HG02885 (cell line): ENCODE data around the gene PLD4.
"Not testable (repeated sequence)": the region's sequence is repeated elsewhere in the genome, so short reads cannot be mapped to it uniquely, and the experiment has no call there.

Experiments used
- ATAC-seq: cut with Tn5 transposase; IDR thresholded peaks from one replicate; pipeline ENCODE4 v1.9.1; 2021; ENCODE audit warnings: mild to moderate bottlenecking; ENCODE audit not compliant: unreplicated experiment, poor library complexity

The PLD4 gene

DNA sequence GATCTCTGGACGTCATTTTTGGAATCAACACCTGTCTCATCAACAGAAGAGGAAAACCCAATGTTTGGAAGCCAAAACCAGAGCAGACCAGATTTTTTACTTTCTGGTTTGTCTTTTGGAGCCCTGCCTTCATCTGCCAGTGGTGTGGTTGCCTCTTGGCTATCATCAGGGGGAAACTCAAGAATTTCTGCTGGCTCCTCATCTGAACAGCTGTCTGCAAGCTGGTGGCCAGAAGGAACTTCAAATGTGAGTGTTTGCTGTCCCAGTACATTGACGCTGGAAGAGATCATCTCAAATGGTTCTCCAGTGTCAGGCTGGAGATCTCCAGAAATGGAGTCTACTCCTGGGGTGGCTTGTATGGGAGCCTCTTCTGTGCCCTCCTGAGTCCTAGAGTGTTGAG is 13.8 kb downstream of the PLD4 start:
- ATAC-seq, result no peak

DNA sequence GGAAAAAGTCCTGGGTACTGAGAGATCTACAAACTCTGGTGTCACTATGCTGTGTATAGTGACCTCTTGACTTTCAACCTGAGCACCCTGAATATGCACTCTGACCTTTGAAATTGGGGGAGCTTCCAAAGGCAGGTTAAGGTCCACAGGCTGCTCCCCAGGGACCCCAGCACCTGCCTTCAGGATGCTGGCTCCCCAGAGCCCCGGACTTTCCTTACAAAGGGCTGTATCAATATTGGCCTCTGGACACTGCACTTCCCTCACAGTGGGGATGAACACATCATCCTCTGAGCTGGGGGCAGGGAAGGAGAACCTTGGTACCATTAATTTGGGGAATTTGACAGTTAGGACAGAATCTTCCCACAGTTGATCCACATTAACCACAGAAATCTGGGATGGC is 14.3 kb downstream of the PLD4 start:
- ATAC-seq, result no peak

DNA sequence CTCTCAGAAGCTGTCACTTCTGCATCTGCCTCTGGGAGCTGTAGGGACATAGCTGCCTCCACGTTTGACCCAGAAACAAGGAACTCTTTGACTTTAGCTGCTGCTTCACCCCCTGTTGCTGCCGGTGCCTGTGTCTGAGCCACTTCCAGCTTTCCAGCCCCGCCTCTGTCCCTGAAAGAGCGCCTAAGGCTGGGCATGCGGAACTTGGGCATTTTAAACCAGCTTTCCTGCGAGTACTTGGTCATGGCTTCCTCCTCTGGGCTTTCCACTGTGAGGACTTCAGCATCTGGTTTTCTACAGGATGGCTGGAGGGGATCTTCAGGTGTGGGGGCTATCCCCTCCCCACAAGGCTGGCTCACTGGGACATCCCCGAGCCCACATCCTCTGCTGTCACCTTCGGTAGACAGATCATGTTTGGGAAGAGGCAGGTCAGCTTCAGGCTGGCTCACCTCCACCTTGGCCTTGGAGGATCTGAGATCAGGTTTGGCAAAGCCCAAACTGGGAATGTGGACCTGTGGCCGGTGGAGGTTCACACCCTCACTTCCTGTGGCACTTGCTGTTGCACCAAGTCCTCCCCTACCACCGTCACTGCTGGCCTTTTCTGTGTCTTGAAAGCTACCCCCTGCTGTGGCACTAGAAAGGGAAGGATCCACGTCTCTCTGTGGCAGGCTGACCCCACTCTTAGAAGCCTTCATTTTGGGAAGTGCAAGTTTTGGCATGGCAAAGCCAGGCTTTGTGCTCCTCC is 15.2 kb downstream of the PLD4 start:
- ATAC-seq, result no peak

DNA sequence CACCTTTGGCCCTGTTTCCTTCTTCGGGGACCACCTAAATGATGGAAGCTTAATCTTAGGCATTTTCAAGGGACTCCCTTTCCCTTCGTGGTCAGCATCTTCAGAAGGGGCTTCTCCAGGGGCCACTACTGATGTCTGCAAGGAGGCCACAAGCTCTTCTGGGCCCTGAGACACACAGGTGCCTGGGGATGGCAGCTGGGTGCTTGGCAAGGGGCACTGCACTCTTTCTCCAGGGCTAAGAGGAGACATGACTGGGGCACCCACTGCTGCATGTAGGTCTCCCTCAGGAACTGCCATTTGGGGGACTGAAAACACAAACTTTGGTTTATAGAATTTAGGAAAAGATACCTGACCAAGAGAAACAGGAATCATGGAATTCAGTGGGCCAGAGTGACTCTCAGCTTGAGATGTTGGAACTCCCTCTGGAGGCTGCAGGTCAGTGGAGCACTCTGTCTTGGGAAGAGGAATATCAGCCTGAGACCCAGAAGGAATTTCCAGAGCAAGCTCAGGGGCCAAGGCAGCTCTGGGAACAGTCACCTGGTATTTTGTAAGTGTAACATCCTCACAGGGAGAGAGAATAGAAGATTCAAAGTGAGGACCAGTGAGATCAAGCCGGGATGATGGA is 16.0 kb downstream of the PLD4 start:
- no peak for ATAC-seq

DNA sequence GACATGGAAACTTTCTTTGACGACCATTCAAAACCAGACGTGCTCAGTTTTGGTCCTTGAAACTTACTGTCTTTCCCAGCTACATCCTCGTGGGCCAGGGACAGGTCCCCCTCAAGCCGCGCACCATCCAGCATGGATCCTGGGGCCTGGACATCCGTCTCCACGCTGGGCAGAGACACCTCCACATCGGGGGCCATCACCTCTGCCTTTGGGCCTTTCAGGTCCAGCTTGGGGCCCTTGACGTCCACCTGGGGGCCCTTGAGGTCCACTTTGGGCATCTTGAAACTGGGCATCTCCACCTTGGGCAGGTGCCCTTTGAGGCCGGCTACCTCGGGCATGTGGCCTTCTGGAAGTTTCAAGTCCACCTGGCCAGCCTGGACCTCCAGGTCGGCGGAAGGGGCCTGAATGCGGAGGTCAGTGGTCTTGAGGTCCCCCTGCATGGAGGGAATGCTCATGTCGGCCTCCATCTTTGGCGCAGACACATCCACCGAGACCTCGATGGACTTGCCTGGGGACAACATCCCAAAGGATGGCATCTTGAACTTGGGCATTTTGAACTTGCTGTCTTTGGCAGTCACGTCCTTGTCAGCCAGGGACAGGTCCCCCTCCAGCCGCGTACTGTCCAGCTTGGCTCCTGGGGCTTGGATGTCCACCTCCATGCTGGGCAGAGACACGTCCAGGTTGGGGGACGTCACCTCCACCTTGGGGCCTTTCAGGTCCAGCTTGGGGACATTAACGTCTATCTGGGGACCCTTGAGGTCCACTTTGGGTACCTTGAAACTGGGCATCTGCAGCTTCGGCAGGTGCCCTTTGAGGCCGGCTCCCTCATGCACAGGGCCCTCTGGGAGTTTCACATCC is 17.1 kb downstream of the PLD4 start:
- ATAC-seq, result no peak

DNA sequence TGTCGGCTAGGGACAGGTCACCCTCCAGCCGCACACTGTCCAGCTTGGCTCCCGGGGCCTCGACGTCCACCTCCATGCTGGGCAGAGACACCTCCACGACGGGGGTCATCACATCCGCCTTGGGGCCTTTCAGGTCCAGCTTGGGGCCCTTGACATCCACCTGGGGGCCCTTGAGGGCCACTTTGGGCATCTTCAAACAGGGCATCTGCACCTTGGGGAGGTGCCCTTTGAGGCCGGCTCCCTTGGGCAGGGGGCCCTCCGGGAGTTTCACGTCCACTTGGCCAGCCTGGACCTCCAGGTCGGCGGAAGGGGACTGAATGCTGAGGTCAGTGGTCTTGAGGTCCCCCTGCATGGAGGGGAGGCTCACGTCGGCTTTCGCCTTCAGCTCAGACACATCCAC is 17.9 kb downstream of the PLD4 start:
- ATAC-seq, result no peak

DNA sequence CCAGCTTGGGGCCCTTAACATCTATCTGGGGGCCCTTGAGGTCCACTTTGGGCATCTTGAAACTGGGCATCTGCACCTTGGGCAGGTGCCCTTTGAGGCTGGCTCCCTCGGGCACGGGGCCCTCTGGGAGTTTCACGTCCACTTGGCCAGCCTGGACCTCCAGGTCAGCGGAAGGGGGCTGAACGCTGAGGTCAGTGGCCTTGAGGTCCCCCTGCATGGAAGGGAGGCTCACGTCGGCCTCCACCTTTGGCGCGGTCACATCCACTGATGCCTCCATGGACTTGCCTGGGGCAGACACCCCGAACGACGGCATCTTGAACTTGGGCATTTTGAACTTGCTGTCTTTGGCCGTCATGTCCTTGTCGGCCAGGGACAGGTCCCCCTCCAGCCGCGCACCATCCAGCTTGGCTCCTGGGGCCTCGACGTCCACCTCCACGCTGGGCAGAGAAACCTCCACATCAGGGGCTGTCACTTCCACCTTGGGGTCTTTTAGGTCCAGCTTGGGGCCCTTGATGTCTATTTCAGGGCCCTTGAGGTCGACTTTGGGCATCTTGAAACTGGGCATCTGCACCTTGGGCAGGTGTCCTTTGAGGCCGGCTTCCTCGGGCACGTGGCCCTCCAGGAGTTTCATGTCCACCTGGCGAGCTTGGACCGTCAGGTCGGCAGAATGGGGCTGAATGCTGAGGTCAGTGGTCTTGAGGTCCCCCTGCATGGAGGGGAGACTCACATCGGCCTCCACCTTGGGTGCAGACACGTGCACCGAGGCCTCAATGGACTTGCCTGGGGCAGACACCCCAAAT is 18.7 kb downstream of the PLD4 start:
- ATAC-seq, result not testable (repeated sequence)

DNA sequence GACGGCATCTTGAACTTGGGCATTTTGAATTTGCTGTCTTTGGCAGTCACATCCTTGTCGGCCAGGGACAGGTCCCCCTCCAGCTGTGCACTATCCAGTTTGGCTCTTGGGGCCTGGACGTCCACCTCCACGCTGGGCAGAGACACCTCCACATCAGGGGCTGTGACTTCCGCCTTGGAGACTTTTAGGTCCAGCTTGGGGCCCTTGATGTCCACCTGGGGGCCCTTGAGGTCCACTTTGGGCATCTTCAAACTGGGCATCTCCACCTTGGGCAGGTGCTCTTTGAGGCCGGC is 19.3 kb downstream of the PLD4 start:
- ATAC-seq, result not testable (repeated sequence)

DNA sequence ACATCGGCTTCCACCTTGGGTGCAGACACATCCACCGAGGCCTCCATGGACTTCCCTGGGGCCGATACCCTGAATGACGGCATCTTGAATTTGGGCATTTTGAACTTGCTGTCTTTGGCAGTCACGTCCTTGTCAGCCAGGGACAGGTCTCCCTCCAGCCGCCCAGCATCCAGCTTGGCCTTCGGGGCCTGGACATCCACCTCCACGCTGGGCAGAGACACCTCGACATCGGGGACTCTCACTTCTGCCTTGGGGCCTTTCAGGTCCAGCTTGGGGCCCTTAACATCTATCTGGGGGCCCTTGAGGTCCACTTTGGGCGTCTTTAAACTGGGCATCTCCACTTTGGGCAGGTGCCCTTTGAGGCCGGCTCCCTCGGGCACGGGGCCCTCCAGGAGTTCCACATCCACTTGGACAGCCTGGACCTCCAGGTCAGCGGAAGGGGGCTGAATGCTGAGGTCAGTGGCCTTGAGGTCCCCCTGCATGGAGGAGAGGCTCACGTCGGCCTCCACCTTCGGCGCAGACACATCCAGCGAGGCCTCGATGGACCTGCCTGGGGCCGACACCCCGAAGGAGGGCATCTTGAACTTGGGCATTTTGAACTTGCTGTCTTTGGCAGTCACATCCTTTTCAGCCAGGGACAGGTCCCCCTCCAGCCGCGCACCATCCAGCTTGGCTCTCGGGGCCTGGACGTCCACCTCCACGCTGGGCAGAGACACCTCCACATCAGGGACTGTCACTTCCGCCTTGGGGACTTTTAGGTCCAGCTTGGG is 19.9 kb downstream of the PLD4 start:
- not testable (repeated sequence) for ATAC-seq

DNA sequence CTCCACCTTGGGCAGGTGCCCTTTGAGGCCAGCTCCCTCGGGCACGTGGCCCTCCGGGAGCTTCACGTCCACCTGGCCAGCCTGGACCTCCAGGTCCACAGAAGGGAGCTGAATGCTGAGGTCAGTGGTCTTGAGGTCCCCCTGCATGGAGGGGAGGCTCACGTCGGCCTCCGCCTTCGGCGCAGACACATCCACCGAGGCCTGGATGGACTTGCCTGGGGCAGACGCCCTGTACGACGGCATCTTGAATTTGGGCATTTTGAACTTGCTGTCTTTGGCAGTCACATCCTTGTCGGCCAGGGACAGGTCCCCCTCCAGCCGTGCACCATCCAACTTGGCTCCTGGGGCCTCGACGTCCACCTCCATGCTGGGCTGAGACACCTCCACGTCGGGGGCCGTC is 20.6 kb downstream of the PLD4 start:
- not testable (repeated sequence) for ATAC-seq

DNA sequence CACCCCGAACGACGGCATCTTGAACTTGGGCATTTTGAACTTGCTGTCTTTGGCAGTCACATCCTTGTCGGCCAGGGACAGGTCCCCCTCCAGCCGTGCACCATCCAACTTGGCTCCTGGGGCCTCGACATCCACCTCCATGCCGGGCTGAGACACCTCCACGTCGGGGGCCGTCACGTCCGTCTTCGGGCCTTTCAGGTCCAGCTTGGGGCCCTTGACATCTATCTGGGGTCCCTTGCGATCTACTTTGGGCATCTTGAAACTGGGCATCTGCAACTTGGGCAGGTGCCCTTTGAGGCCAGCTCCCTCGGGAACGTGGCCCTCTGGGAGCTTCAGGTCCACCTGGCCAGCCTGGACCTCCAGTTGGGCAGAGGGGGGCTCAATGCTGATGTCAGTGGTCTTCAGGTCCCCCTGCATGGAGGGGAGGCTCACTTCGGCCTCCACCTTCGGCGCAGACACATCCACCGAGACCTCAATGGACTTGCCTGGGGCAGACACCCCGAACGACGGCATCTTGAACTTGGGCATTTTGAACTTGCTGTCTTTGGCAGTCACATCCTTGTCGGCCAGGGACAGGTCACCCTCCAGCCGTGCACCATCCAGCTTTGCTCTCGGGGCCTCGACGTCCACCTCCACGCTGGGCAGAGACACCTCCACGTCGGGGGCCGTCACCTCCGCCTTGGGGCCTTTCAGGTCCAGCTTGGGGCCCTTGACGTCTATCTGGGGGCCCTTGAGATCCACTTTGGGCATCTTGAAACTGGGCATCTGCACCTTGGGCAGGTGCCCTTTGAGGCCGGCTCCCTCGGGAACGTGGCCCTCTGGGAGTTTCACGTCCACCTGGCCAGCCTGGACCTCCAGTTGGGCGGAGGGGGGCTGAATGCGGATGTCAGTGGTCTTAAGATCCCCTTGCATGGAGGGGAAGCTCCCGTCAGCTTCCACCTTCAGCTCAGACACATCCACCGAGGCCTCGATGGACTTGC is 21.6 kb downstream of the PLD4 start:
- not testable (repeated sequence) for ATAC-seq

DNA sequence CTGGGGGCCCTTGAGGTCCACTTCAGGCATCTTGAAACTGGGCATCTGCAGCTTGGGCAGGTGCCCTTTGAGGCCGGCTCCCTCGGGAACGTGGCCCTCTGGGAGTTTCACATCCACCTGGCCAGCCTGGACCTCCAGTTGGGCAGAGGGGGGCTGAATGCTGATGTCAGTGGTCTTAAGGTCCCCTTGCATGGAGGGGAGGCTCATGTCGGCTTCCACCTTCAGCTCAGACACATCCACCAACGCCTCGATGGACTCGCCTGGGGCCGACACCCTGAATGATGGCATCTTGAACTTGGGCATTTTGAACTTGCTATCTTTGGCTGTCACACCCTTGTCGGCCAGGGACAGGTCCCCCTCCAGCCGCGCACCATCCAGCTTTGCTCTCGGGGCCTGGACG is 22.5 kb downstream of the PLD4 start:
- ATAC-seq, result not testable (repeated sequence)

DNA sequence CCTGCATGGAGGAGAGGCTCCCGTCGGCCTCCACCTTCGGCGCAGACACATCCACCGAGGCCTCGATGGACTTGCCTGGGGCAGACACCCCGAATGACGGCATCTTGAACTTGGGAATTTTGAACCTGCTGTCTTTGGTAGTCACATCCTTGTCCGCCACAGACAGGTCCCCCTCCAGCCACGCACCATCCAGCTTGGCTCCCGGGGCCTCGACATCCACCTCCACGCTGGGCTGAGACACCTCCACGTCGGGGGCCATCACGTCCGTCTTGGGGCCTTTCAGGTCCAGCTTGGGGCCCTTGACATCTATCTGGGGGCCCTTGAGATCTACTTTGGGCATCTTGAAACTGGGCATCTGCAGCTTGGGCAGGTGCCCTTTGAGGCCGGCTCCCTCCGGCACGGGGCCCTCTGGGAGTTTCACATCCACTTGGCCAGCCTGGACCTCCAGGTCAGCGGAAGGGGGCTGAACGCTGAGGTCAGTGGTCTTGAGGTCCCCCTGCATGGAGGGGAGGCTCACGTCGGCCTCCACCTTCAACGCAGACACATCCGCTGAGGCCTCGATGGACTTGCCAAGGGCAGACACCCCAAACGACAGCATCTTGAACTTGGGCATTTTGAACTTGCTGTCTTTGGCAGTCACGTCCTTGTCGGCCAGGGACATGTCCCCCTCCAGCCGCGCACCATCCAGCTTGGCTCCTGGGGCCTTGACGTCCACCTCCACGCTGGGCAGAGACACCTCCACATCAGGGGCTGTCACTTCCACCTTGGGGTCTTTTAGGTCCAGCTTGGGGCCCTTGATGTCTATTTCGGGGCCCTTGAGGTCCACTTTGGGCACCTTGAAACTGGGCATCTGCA is 23.4 kb downstream of the PLD4 start:
- not testable (repeated sequence) for ATAC-seq

DNA sequence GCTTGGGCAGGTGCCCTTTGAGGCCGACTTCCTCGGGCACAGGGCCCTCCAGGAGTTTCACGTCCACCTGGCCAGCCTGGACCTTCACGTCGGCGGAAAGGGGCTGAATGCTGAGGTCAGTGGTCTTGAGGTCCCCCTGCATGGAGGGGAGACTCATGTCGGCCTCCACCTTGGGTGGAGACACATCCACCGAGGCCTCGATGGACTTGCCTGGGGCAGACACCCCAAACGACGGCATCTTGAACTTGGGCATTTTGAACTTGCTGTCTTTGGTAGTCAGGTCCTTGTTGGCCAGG is 24.0 kb downstream of the PLD4 start:
- no peak for ATAC-seq

DNA sequence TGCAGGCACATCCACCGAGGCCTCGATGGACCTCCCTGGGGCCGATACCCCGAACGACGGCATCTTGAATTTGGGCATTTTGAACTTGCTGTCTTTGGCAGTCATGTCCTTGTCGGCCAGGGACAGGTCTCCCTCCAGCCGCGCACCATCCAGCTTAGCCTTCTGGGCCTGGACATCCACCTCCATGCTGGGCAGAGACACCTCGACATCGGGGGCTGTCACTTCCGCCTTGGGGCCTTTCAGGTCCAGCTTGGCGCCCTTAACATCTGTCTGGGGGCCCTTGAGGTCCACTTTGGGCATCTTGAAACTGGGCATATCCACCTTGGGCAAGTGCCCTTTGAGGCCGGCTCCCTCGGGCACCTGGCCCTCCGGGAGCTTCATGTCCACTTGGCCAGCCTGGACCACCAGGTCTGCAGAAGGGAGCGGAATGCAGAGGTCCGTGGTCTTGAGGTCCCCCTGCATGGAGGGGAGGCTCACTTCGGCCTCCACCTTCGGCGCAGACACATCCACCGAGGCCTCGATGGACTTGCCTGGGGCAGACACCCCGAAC is 24.8 kb downstream of the PLD4 start:
- not testable (repeated sequence) for ATAC-seq

DNA sequence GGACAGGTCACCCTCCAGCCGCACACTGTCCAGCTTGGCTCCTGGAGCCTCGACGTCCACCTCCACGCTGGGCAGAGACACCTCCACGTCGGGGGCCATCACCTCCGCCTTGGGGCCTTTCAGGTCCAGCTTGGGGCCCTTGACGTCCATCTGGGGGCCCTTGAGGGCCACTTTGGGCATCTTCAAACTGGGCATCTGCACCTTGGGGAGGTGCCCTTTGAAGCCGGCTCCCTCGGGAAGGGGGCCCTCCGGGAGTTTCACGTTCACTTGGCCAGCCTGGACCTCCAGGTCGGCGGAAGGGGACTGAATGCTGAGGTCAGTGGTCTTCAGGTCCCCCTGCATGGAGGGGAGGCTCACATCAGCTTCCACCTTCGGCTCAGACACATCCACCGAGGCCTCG is 25.3 kb downstream of the PLD4 start:
- no peak for ATAC-seq

DNA sequence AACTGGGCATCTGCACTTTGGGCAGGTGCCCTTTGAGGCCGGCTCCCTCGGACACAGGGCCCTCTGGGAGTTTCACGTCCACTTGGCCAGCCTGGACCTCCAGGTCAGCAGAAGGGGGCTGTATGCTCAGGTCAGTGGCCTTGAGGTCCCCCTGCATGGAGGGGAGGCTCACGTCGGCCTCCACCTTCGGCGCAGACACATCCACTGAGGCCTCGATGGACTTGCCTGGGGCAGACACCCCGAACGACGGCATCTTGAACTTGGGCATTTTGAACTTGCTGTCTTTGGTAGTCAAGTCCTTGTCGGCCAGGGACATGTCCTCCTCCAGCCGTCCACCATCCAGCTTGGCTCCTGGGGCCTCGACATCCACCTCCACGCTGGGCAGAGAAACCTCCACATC is 26.0 kb downstream of the PLD4 start:
- ATAC-seq, result not testable (repeated sequence)
